Inflammatory macrophage treated with lipopolysaccharide for 1 hour (primary cell): Measurements from ENCODE around the gene ULK4.
"Not testable (repeated sequence)": the region's sequence is repeated elsewhere in the genome, so short reads cannot be mapped to it uniquely, and the experiment has no call there.

ENCODE experiments used
- DNase-seq, 2 donors: peaks; one replicate each; pipeline ENCODE4 v3.0.0-alpha.2; 2020 to 2022

Gene ULK4

GRCh38 chr3:41956574-41956973 lies 5.3 kb downstream of the ULK4 start:
- DNase-seq, result no peak

- no peak for DNase-seq
Measured at GRCh38 chr3:41955192-41955591, 6.7 kb downstream of the ULK4 start.

- no peak for DNase-seq
Measured at GRCh38 chr3:41943311-41943843, 18.5 kb downstream of the ULK4 start.

- DNase-seq, result no peak
Measured at GRCh38 chr3:41940393-41940792, 21.5 kb downstream of the ULK4 start.

- DNase-seq, result no peak
Measured at GRCh38 chr3:41936384-41936783, 25.5 kb downstream of the ULK4 start.

- DNase-seq, result no peak
Measured at GRCh38 chr3:41933154-41933676, 28.7 kb downstream of the ULK4 start.

GRCh38 chr3:41932464-41932863 lies 29.4 kb downstream of the ULK4 start:
- no peak for DNase-seq

- no peak for DNase-seq
Measured at GRCh38 chr3:41920406-41920965, 41.4 kb downstream of the ULK4 start.

GRCh38 chr3:41915353-41915752 lies 46.5 kb downstream of the ULK4 start:
- no peak for DNase-seq

- no peak for DNase-seq
Measured at GRCh38 chr3:41912280-41912679, 49.6 kb downstream of the ULK4 start.

GRCh38 chr3:41907330-41908073 lies 54.4 kb downstream of the ULK4 start:
- DNase-seq, result no peak

GRCh38 chr3:41900265-41900664 lies 61.6 kb downstream of the ULK4 start:
- no peak for DNase-seq

- no peak for DNase-seq
Measured at GRCh38 chr3:41898631-41899030, 63.3 kb downstream of the ULK4 start.

GRCh38 chr3:41893977-41894376 lies 67.9 kb downstream of the ULK4 start:
- peak; percentile 20 to 65 for DNase-seq

- DNase-seq, result no peak
Measured at GRCh38 chr3:41888368-41889076, 73.4 kb downstream of the ULK4 start.

- DNase-seq, result no peak
Measured at GRCh38 chr3:41882956-41883355, 78.9 kb downstream of the ULK4 start.

- peak; percentile 16 to 75 for DNase-seq
Measured at GRCh38 chr3:41881233-41881821, 80.6 kb downstream of the ULK4 start.

- no peak for DNase-seq
Measured at GRCh38 chr3:41880387-41880786, 81.5 kb downstream of the ULK4 start.

GRCh38 chr3:41877741-41878140 lies 84.2 kb downstream of the ULK4 start:
- DNase-seq, result not testable (repeated sequence)

- DNase-seq, result no peak
Measured at GRCh38 chr3:41874022-41874421, 87.9 kb downstream of the ULK4 start.

- DNase-seq, result no peak
Measured at GRCh38 chr3:41872157-41872556, 89.7 kb downstream of the ULK4 start.

GRCh38 chr3:41867533-41867932 lies 94.4 kb downstream of the ULK4 start:
- DNase-seq, result no peak

GRCh38 chr3:41866298-41866697 lies 95.6 kb downstream of the ULK4 start:
- no peak for DNase-seq
